GM20000 (cell line): ENCODE results near the gene MAN2B1.
A peak's percentile ranks its signal among the peaks of the same experiment; 100 is the strongest.
"Not testable (repeated sequence)": the region's sequence is repeated elsewhere in the genome, so short reads cannot be mapped to it uniquely, and the experiment has no call there.

Experiments used
- DNase-seq: peaks from one replicate; pipeline ENCODE4 v3.0.0; 2012; ENCODE audit warnings: low spot score
- TF ChIP-seq, protein P1 (sequence below): IDR thresholded peaks from 2 replicates; pipeline ENCODE4 v1.5.1; 2012; ENCODE audit warnings: mild to moderate bottlenecking, control low read depth; ENCODE audit errors: extremely low read depth, missing control alignments

The MAN2B1 gene

DNA sequence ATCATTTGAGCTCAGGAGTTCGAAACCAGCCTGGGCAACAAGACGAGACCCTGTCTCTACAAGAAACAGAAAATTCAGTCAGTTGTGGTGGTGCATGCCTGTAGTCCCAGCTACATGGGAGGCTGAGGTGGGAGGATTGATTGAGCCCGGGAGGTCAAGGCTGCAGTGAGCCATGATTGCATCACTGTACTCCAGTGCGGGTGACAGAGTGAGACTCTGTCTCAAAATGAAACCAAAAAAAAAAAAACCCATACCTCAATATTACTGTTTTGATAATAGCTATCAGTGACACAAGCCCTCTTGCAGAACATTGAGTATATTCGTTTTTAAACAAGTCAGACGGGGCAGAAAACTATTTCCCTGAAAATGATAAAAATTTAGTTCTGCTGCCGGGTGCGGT, 39.6 kb downstream of the MAN2B1 start:
- TF ChIP-seq, protein P1, sequence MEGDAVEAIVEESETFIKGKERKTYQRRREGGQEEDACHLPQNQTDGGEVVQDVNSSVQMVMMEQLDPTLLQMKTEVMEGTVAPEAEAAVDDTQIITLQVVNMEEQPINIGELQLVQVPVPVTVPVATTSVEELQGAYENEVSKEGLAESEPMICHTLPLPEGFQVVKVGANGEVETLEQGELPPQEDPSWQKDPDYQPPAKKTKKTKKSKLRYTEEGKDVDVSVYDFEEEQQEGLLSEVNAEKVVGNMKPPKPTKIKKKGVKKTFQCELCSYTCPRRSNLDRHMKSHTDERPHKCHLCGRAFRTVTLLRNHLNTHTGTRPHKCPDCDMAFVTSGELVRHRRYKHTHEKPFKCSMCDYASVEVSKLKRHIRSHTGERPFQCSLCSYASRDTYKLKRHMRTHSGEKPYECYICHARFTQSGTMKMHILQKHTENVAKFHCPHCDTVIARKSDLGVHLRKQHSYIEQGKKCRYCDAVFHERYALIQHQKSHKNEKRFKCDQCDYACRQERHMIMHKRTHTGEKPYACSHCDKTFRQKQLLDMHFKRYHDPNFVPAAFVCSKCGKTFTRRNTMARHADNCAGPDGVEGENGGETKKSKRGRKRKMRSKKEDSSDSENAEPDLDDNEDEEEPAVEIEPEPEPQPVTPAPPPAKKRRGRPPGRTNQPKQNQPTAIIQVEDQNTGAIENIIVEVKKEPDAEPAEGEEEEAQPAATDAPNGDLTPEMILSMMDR = no peak
- DNase-seq = no peak

GRCh38 chr19:12623361-12624031, 43.0 kb downstream of the MAN2B1 start:
- no peak for DNase-seq
- TF ChIP-seq, protein P1 = no peak

GRCh38 chr19:12621253-12622024, 45.1 kb downstream of the MAN2B1 start:
- DNase-seq = not testable (repeated sequence)

- TF ChIP-seq, protein P1 = no peak
- DNase-seq = no peak
Observed at GRCh38 chr19:12617646-12618045, 48.9 kb downstream of the MAN2B1 start.

- peak; percentile 33 for DNase-seq
- TF ChIP-seq, protein P1 = no peak
Observed at GRCh38 chr19:12611361-12611699, 55.2 kb downstream of the MAN2B1 start.

- TF ChIP-seq, protein P1 = no peak
Observed at GRCh38 chr19:12610540-12611360, 55.8 kb downstream of the MAN2B1 start, which contains the start of the genes ZNF490 and ZNF791. TSS of gene ZNF490 (minus strand) at chr19:12610813. CDS start at chr19:12610680, 133 bp downstream. TSS of gene ZNF791 (plus strand) at chr19:12610920. CDS start at chr19:12611080, 160 bp downstream.

GRCh38 chr19:12607631-12608030, 58.9 kb downstream of the MAN2B1 start:
- TF ChIP-seq, protein P1 = no peak
- no peak for DNase-seq

More at GRCh38 chr19:12610540-12611360, 55.8 kb downstream of the MAN2B1 start, which contains the start of the genes ZNF490 and ZNF791:
- DNase-seq = peak; percentile 96
